Activated T-helper 1 cell treated with Interleukin-2 at 50 U/mL for 16 hours (primary cell): ENCODE data around the gene RPS16.
A peak's percentile ranks its signal among the peaks of the same experiment; 100 is the strongest.

Source experiments
- DNase-seq: peaks from one replicate; pipeline ENCODE4 v3.0.0-alpha.2; 2020; ENCODE audit warnings: low read depth

The RPS16 gene

GRCh38 chr19:39422020-39422419 is 13.7 kb downstream of the RPS16 start:
- DNase-seq, result no peak

DNA sequence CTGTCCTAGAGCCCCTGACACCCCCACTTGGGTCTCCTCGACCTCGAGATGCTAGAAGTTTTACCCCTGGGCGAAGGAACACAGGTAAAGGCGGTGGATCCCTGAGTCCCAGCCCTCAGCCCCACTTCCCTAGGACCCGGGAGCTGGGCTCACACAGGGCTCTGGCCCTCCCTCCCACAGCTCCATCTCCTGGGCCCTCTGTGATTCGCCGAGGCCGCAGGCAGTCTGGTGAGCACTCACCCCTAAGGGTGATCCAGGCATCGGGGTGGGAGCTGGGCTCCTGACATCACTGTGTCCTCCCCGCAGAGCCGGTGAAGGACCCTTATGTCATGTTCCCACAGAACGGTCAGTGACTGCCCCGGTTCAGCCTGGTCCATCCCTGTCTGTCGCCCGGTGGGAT is 15.0 kb downstream of the RPS16 start:
- no peak for DNase-seq

- no peak for DNase-seq
Measured at GRCh38 chr19:39419003-39419402, 16.7 kb downstream of the RPS16 start.

DNA sequence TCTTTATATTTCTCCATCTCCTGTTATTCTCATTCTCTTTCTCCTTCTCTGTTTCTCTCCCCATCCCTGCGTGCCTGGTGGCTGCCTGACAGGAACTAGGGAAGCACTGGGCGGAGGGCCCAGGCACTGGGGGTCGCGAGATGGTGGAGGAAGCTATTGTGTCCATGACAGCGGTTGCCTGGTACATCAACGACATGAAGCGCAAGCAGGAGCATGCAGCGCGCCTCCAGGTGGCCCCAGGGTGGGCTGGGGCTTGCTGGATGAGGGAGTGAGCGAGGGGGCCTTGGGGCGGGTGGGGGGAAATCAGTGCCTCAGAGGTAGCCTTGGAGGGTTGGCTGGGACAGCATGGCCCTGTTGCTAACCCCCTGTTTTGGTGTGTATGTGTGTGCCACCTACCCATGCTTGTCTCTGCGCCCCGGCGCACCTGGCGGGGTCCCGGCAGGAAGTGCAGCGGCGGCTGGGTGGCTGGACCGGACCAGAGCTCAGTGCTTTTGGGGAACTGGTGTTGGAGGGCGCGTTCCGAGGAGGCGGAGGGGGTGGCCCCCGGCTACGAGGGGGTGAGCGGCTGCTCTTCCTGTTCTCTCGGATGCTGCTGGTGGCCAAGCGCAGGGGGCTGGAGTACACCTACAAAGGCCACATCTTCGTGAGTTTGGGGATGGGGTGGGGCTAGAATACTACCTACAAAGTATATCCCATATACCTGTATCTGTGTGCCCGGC is 18.1 kb downstream of the RPS16 start:
- no peak for DNase-seq

- DNase-seq, result no peak
Measured at GRCh38 chr19:39416152-39417120, 19.3 kb downstream of the RPS16 start.

GRCh38 chr19:39415111-39416046 is 20.4 kb downstream of the RPS16 start:
- DNase-seq, result no peak

- no peak for DNase-seq
Measured at GRCh38 chr19:39413911-39414608, 21.7 kb downstream of the RPS16 start.

- no peak for DNase-seq
Measured at GRCh38 chr19:39413272-39413910, 22.4 kb downstream of the RPS16 start.

GRCh38 chr19:39412867-39413271 is 22.9 kb downstream of the RPS16 start:
- DNase-seq, result no peak

DNA sequence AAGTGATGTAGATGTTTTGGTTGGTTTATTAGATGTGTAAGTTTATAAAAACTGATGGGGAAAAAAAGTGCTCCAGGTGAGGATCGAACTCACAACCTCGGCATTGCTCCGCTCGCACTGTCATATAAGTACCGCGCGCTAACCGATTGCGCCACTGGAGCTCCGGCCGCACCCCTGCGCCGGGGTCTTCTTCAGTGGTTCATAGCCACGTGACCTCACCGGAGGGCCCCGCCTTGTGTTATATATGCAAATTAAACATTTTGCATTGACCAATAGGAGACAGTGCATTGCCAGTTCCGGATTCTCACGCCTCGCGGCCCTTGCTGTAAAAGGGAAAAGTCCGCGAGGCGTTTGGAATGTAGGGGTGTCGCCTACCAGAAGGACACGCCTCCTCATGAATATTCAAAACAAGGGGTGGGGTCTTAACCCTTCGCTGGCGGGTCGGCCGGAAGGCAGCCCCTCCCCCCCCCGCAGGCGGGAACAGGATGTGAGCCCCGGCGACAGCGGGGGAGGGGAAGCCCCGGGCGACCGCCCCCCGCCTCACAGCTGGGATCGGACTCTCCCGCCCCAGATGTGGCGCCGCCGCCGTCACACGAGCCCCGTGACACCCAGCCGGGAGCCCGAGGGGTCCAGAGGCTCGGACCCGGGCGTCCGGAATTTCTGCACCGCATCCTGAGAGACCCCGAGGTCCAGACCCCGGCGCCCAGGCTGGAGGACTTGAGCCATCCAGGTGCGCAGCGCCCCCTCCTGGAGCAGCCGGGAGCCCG is 23.5 kb downstream of the RPS16 start, which contains the start of gene PLEKHG2:
PLEKHG2 (plus strand) TSS at position 570 of the 767 bp plus-strand sequence. CDS start 1,418 bp downstream, outside the sequence.
- peak; percentile 92 for DNase-seq

- DNase-seq, result peak; percentile 76
Measured at GRCh38 chr19:39411832-39412099, 24.0 kb downstream of the RPS16 start.

GRCh38 chr19:39411081-39411831 is 24.5 kb downstream of the RPS16 start:
- DNase-seq, result no peak

DNA sequence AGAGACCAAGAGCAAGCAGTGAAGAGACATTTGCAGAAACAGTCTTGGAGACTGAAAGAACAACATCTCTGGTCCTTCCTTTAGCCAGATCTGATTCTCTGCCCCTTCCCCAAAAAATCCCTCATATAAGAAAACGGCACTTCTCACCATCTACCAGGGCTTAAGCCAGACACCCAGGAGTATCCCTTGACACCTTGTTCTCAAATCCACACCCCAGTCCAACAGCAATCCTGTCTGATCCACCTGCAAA is 25.0 kb downstream of the RPS16 start:
- no peak for DNase-seq

DNA sequence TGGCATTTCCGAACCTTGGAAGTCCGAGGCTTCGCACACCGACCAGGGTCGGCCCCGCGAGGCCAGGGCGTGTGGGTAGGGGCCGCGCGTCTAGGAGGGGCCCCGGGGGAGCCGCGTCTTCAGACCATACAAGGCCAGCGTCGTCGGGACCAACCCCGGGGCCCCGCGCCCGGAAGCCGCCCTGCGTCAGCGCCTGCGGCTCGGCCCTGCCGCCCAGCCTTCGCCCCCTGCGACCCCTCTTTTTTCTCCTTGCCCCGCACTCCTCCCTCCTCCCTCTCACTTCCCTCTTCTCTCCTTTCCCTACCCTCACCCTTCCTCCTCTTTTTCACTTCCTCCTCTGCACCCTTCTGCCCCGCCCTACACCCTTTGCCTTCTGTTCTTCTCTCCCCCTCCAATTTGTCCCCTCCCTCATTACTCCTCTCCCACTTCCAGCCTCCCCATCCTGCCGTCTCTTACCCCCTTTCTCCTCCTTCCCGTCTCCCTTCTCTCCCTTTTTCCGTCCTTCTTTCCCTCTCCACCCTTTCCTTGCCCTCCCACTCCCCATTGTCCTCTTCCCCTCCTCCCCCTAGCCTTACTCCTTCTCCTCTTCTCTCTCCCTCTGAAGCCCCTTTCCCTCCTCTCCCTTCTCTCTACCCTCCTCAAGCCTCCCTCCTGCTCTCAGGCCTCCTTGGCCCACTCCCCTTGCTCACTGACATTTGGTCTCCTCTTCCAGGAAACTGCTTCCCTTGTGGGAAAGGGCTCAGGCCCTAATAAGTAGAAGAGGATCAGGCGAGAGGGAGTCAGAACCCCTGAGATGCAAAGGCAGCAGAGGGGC is 25.5 kb downstream of the RPS16 start:
- peak; percentile 56 for DNase-seq

DNA sequence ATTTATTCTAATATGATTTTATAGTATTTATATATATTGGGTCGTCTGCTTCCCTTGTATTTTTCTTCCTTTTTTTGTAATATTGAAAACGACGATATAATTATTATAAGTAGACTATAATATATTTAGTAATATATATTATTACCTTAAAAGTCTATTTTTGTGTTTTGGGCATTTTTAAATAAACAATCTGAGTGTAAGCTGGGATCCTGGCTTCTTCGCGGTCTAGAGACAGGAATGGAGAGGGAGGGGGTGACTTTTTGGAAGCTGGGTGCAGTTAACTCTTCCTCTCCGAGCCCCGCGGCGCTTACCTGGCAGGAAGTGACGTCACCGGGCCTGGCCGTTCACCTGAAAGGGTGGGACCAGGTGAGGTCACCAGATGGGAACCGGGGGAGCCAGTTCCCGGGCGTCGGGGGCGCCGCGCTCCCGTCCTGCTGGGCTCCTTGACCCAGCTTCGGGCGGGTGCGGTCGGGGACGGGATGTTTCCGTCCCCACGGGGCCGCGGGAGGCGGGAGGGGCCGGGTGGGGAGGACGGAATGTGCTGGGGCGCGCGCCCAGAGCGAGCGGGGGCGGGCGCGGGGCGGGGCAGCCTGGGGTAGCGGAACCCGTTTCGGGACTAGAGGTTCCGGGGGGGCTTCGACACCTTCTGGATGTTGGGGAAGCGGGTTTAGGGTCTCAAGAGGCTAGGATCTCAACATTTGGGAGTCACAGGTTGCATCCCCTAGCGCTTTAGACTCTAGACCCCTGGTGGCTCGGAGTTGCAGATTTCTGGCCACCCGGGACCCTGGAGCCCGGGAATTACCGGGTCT is 26.3 kb downstream of the RPS16 start:
- DNase-seq, result peak; percentile 68

DNA sequence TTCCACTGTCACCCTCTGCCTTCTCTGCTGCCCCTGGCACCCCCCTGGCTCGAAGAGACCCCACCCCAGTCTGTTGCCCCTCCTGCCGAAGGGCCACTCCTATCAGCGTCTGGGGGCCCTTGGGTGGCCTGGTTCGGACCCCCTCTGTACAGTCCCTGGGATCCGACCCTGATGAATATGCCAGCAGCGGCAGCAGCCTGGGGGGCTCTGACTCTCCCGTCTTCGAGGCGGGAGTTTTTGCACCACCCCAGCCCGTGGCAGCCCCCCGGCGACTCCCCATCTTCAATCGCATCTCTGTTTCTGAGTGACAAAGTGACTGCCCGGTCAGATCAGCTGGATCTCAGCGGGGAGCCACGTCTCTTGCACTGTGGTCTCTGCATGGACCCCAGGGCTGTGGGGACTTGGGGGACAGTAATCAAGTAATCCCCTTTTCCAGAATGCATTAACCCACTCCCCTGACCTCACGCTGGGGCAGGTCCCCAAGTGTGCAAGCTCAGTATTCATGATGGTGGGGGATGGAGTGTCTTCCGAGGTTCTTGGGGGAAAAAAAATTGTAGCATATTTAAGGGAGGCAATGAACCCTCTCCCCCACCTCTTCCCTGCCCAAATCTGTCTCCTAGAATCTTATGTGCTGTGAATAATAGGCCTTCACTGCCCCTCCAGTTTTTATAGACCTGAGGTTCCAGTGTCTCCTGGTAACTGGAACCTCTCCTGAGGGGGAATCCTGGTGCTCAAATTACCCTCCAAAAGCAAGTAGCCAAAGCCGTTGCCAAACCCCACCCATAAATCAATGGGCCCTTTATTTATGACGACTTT is 27.1 kb downstream of the RPS16 start:
- DNase-seq, result no peak
